H1 (cell line): ENCODE results near the gene SMYD3. TPM values are rescaled to one million over a fixed set of nuclear protein-coding genes. Genes with fewer than 3 reads are reported as not detected.

Experiments
- CTCF ChIA-PET: fragments of 300-600 bp; sonication (Branson Sonifier 250); formaldehyde crosslinking; loops from one replicate; lab custom pipeline; 2021; ENCODE audit not compliant: partially characterized antibody; lab: Charles Lee
- POLR2A ChIA-PET: fragments of 300-600 bp; sonication (Branson Sonifier 250); formaldehyde crosslinking; loops from one replicate; lab custom pipeline; 2021; ENCODE audit warnings: inconsistent platforms; ENCODE audit not compliant: partially characterized antibody; lab: Charles Lee
- DNase-seq, 2 experiments: peaks; one replicate each; pipeline versions ENCODE4 v3.0.0 to v3.0.0-alpha.2; 2010 to 2022; ENCODE audit warnings: low spot score in 2 of 2, low read depth in 1 of 2, mixed read lengths in 1 of 2
- FAIRE-seq: peaks from 2 replicates; lab custom pipeline; 2011; peaks lifted over from hg19 to GRCh38; lab: Jason Lieb, UNC
- H2AFZ ChIP-seq: 2 replicates; pipeline ENCODE4 v1.8.1; 2012; ENCODE audit warnings: low read length, inconsistent platforms
- H2AK5ac ChIP-seq: 2 replicates; pipeline ENCODE4 v1.6.1; 2013; ENCODE audit warnings: low read depth, low read length
- H2BK120ac ChIP-seq: replicated peaks from 2 replicates; pipeline ENCODE3; 2013; ENCODE audit warnings: low read depth, low read length, inconsistent platforms
- H2BK12ac ChIP-seq: 2 replicates; pipeline ENCODE4 v1.6.1; 2013; ENCODE audit warnings: low read depth, low read length
- H2BK15ac ChIP-seq: 2 replicates; pipeline ENCODE4 v1.6.1; 2013; ENCODE audit warnings: low read length
- H2BK20ac ChIP-seq: 2 replicates; pipeline ENCODE4 v1.6.1; 2013; ENCODE audit warnings: low read length
- H2BK5ac ChIP-seq: 2 replicates; pipeline ENCODE4 v1.6.1; 2013; ENCODE audit warnings: low read depth, low read length
- H3K14ac ChIP-seq: 2 replicates; pipeline ENCODE4 v1.6.1; 2013; ENCODE audit warnings: inconsistent platforms; ENCODE audit not compliant: insufficient read length
- H3K18ac ChIP-seq: 2 replicates; pipeline ENCODE4 v1.6.1; 2013; ENCODE audit warnings: low read length; ENCODE audit errors: extremely low read depth
- H3K23ac ChIP-seq: 2 replicates; pipeline ENCODE4 v1.6.1; 2013; ENCODE audit warnings: inconsistent platforms; ENCODE audit not compliant: insufficient read length
- H3K23me2 ChIP-seq: 2 replicates; pipeline ENCODE4 v1.6.1; 2013; ENCODE audit warnings: low read depth, low read length
- H3K27ac ChIP-seq: 2 replicates; pipeline ENCODE4 v1.6.1; 2011; ENCODE audit warnings: low read depth, low read length, inconsistent platforms
- H3K27me3 ChIP-seq, 4 experiments: replicated peaks in 1 of 4; 1 replicate in 1 of 4; 2 replicates in 3 of 4; pipeline versions ENCODE4 v1.6.1 to v1.8.1; 2011 to 2013; ENCODE audit warnings: low read length in 3 of 4, mild to moderate bottlenecking in 3 of 4, inconsistent platforms in 2 of 4, mixed read lengths in 2 of 4, moderate library complexity in 1 of 4; ENCODE audit not compliant: control insufficient read depth in 3 of 4, insufficient read depth in 3 of 4; ENCODE audit errors: extremely low read depth in 1 of 4
- H3K36me3 ChIP-seq, 4 experiments: 2 replicates each; pipeline versions ENCODE4 v1.6.1 to v1.8.1; 2011 to 2013; ENCODE audit warnings: mild to moderate bottlenecking in 4 of 4, low read length in 3 of 4, moderate library complexity in 2 of 4, control low read depth in 1 of 4, inconsistent platforms in 1 of 4; ENCODE audit not compliant: insufficient read depth in 4 of 4, control insufficient read depth in 2 of 4
- H3K4ac ChIP-seq: replicated peaks from 2 replicates; pipeline ENCODE3; 2013; ENCODE audit warnings: low read length, low read depth, mixed read lengths, inconsistent platforms; ENCODE audit not compliant: insufficient read length
- H3K4me1 ChIP-seq, 4 experiments: replicated peaks in 1 of 4; 1 replicate in 1 of 4; 2 replicates in 3 of 4; pipeline versions ENCODE4 v1.6.1 to v1.8.1; 2011 to 2013; ENCODE audit warnings: low read length in 3 of 4, inconsistent platforms in 2 of 4, mixed read lengths in 1 of 4; ENCODE audit not compliant: insufficient read depth in 4 of 4, control insufficient read depth in 3 of 4
- H3K4me2 ChIP-seq, 2 experiments: 2 replicates each; pipeline versions ENCODE4 v1.6.1 to v1.8.1; 2011 to 2013; ENCODE audit warnings: low read depth in 2 of 2, low read length in 2 of 2, control low read depth in 1 of 2, inconsistent platforms in 1 of 2, mild to moderate bottlenecking in 1 of 2; ENCODE audit not compliant: insufficient read depth in 1 of 2
- H3K4me3 ChIP-seq, 4 experiments: fragments of 200-600, 300-600 bp in 1 of 4; sonication (generic), shearing (Covaris generic), sonication (Bioruptor Twin) in 1 of 4; 2 replicates each; pipeline versions ENCODE4 v1.5.1 to v1.8.1; 2011 to 2016; ENCODE audit warnings: low read length in 4 of 4, low read depth in 3 of 4, control low read depth in 2 of 4, inconsistent platforms in 2 of 4, mild to moderate bottlenecking in 2 of 4, mixed read lengths in 1 of 4, moderate library complexity in 1 of 4; ENCODE audit not compliant: insufficient read depth in 2 of 4; ENCODE audit errors: extremely low read depth in 1 of 4
- H3K56ac ChIP-seq: replicated peaks from 2 replicates; pipeline ENCODE3; 2013; ENCODE audit warnings: low read depth, mild to moderate bottlenecking, mixed read lengths, low read length, inconsistent platforms; ENCODE audit not compliant: insufficient read length
- H3K79me1 ChIP-seq: 2 replicates; pipeline ENCODE4 v1.6.1; 2013; ENCODE audit warnings: low read depth, low read length, control low read depth
- H3K79me2 ChIP-seq, 2 experiments: 2 replicates each; pipeline versions ENCODE4 v1.6.1 to v1.8.1; 2012 to 2013; ENCODE audit warnings: low read length in 2 of 2, mild to moderate bottlenecking in 2 of 2, inconsistent platforms in 1 of 2; ENCODE audit not compliant: insufficient read depth in 2 of 2, control insufficient read depth in 1 of 2
- H3K9ac ChIP-seq, 4 experiments: replicated peaks in 1 of 4; 1 replicate in 1 of 4; 2 replicates in 3 of 4; pipeline versions ENCODE4 v1.6.1 to v1.8.1; 2011 to 2013; ENCODE audit warnings: low read depth in 3 of 4, low read length in 3 of 4, control low read depth in 2 of 4, mild to moderate bottlenecking in 2 of 4, moderate library complexity in 2 of 4, inconsistent platforms in 1 of 4; ENCODE audit errors: extremely low read depth in 1 of 4
- H3K9me3 ChIP-seq, 2 experiments: 2 replicates each; pipeline versions ENCODE4 v1.6.1 to v1.8.1; 2012 to 2013; ENCODE audit warnings: mild to moderate bottlenecking in 2 of 2, moderate library complexity in 2 of 2, control low read depth in 1 of 2, inconsistent platforms in 1 of 2, low read depth in 1 of 2, low read length in 1 of 2, mixed read lengths in 1 of 2; ENCODE audit not compliant: insufficient read depth in 2 of 2
- H4K20me1 ChIP-seq, 2 experiments: replicated peaks in 1 of 2; 2 replicates each; pipeline versions ENCODE3 to v1.8.1; 2011 to 2013; ENCODE audit warnings: inconsistent platforms in 2 of 2, low read length in 2 of 2, mild to moderate bottlenecking in 1 of 2; ENCODE audit not compliant: insufficient read depth in 2 of 2, control insufficient read depth in 1 of 2
- H4K5ac ChIP-seq: 2 replicates; pipeline ENCODE4 v1.6.1; 2013; ENCODE audit warnings: low read length, low read depth, mixed read lengths, inconsistent platforms; ENCODE audit not compliant: insufficient read length
- H4K8ac ChIP-seq: 2 replicates; pipeline ENCODE4 v1.8.0; 2013; ENCODE audit warnings: mild to moderate bottlenecking, moderate library complexity, low read length, inconsistent platforms; ENCODE audit not compliant: insufficient read depth; ENCODE audit errors: extremely low read depth
- H4K91ac ChIP-seq: replicated peaks from 2 replicates; pipeline ENCODE3; 2013; ENCODE audit warnings: low read length, mixed read lengths, inconsistent platforms; ENCODE audit not compliant: insufficient read length
- GABPA ChIP-seq: IDR thresholded peaks from 2 replicates; pipeline ENCODE4 v1.6.1; 2011; ENCODE audit warnings: mild to moderate bottlenecking, low read length, moderate library complexity, borderline replicate concordance; ENCODE audit not compliant: insufficient read depth
- SRF ChIP-seq: IDR thresholded peaks from 2 replicates; pipeline ENCODE4 v1.6.1; 2011; ENCODE audit warnings: mild to moderate bottlenecking, low read depth, low read length, moderate library complexity
- WGBS, 2 experiments: shearing (Covaris generic) in 1 of 2; methylation state at CpG; one replicate each; pipeline versions ENCODE4 v1.1.6 to v1.1.7; 2013 to 2015; ENCODE audit warnings: low lambda C conversion rate in 2 of 2, mixed read lengths in 2 of 2, inconsistent platforms in 1 of 2, low coverage in 1 of 2, missing lambda C conversion rate in 1 of 2; ENCODE audit not compliant: insufficient replicate concordance in 2 of 2, insufficient coverage in 1 of 2, insufficient read length in 1 of 2; ENCODE audit errors: extremely low coverage in 1 of 2, missing lambda C conversion rate in 1 of 2; 5-methylcytosine and 5-hydroxymethylcytosine counted together
- polyA plus RNA-seq, 7 experiments: library from polyadenylated mRNA; depleted of rRNA in 3 of 7; stranded (reverse) in 5 of 7; unstranded in 2 of 7; fragments of >200 nt in 5 of 7; fragments of 200-250 nt in 2 of 7; gene quantifications; 1 replicate in 5 of 7; 2 replicates in 1 of 7; 4 replicates in 1 of 7; pipeline versions ENCODE4 v1.2.1 to v1.2.3, GENCODE V29; 2011 to 2013; ENCODE audit warnings: missing spikeins in 2 of 7, mixed read lengths in 2 of 7
- total RNA-seq: library from RNA; stranded (reverse); fragmentation: NEBNext Ultra II Directional; extraction: Animal tissue kit (Norgen Biotek cat#: 25700); gene quantifications from 2 replicates; pipeline ENCODE4 v1.2.1, GENCODE V29; 2021
- TF ChIP-seq, protein P1 (sequence below): IDR thresholded peaks from 2 replicates; pipeline ENCODE4 v1.6.1; 2011; ENCODE audit warnings: low read length, improper control_type of control experiment

The SMYD3 gene
- total and polyA plus RNA-seq, 2 of the 8 experiments (the other 6 are each of a cell fraction or from before 2014, with no cell fraction given): 17.3 to 25.4 TPM

DNA sequence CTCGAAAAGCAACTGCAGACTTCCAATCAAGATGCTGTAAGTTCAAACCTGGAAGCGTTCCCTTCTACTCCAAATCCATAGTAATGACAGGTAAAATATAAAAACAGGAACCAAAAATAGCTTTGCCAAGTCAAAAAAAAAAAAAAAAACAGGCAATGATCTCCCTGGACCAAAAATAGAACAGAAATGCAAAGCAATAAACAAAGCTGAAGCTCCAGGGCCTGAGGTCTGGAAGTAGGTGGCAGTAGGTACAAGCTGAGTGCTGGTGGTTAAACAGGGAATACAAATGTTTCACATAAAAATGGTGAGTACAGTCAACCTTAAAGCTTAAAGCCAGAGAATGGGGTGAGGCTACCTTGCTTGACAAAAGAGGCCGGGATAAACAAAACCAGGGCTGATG lies 610.8 kb downstream of the SMYD3 start:
- H3K56ac ChIP-seq: no peak overlapping the region
- H3K4me1 ChIP-seq: no peaks in the 10 kb centered on the region
- no peaks in the 10 kb centered on the region for H3K23me2 ChIP-seq
- CTCF ChIA-PET: interaction anchor here (0.7 to 1.2 kb wide), 2 partner anchors 26 to 38 kb away, joined by 3 read pairs; no protein-coding TSS in a partner anchor
- no peak overlapping the region for H3K4ac ChIP-seq
- no peak overlapping the region for H2BK120ac ChIP-seq
- DNase-seq (no peak), FAIRE-seq (no peak)
- no peaks in the 10 kb centered on the region; a peak in 1 of 7 replicates for H3K27me3 ChIP-seq
- no peaks in the 10 kb centered on the region for H3K79me1 ChIP-seq
- H3K9ac ChIP-seq: no peak overlapping the region
- H3K79me2 ChIP-seq: no peaks in the 10 kb centered on the region
- no peak overlapping the region for H2BK15ac ChIP-seq
- TF ChIP-seq GABPA: no peak
- no peak for TF ChIP-seq SRF
- TF ChIP-seq, protein P1, sequence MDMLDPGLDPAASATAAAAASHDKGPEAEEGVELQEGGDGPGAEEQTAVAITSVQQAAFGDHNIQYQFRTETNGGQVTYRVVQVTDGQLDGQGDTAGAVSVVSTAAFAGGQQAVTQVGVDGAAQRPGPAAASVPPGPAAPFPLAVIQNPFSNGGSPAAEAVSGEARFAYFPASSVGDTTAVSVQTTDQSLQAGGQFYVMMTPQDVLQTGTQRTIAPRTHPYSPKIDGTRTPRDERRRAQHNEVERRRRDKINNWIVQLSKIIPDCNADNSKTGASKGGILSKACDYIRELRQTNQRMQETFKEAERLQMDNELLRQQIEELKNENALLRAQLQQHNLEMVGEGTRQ: no peak
- no peak overlapping the region for H2BK5ac ChIP-seq
- POLR2A ChIA-PET: no interaction called here
- no peak overlapping the region for H3K14ac ChIP-seq
- no peak overlapping the region for H2AFZ ChIP-seq
- H2BK12ac ChIP-seq: no peak overlapping the region
- no peak overlapping the region for H3K4me3 ChIP-seq
- no peak overlapping the region for H3K18ac ChIP-seq
- no peak overlapping the region for H3K4me2 ChIP-seq
- H2BK20ac ChIP-seq: no peak overlapping the region
- 87% methylated on average over 3 of the region's 3 CpGs; no CpG with 5 or more reads in 1 of the 2 experiments for WGBS, 2 experiments
- H4K8ac ChIP-seq: no peak overlapping the region
- H3K36me3 ChIP-seq: no peaks in the 10 kb centered on the region
- H2AK5ac ChIP-seq: no peak overlapping the region
- no peak overlapping the region for H4K91ac ChIP-seq
- no peak overlapping the region for H4K5ac ChIP-seq
- H3K9me3 ChIP-seq: no peaks in the 10 kb centered on the region
- no peak overlapping the region for H3K23ac ChIP-seq
- no peaks in the 10 kb centered on the region for H4K20me1 ChIP-seq
- no peak overlapping the region for H3K27ac ChIP-seq
